Measurements from ENCODE around the gene ANKMY1. TPM values are rescaled to one million over a fixed set of nuclear protein-coding genes. Genes with fewer than 3 reads are reported as not detected.

ANKMY1 gene
- total and polyA plus RNA-seq, 2 experiments from 2014 or later = 2.3 to 8.9 TPM

DNA sequence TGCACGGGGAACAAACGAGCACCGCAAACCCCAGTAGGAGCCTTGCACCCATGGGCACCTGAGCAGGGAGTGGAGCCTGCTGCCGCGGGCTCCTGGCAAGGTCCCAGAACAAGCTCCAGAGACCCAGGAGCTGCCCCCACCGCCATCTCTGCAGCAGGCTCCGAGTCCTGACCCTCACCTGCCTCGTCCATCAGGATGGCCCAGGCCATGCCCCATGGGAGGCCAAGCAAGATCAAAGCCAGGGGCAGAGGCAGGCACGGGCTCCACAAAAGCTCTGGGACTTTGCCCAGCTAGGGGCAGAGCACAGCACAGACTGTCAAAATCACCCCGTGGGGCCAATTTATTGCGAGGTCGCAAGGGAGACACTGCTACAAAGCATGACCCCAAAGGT lies 78.7 kb downstream of the ANKMY1 start:
- Mint-ChIP-seq H3K27ac (no peak overlapping the region), H3K4me1 (no peaks in the 10 kb centered on the region; the same call in 2 of the 3 replicates), H3K4me3 (no peak overlapping the region), H3K9me3 (peaks cover 5% of the 10 kb centered on the region; the same call in 2 of the 3 replicates), H3K36me3 (ENCODE audit: low read depth) (no peaks in the 10 kb centered on the region; the same call in 2 of the 3 replicates), H3K27me3 (ENCODE audit: insufficient read depth, low read depth, poor library complexity) (peaks cover 4% of the 10 kb centered on the region)
- no peak for ATAC-seq
- no peak overlapping the region for H3K4me3 ChIP-seq
- H3K79me2 ChIP-seq (replicated peaks; ENCODE audit: insufficient read depth) = no peaks in the 10 kb centered on the region
- no peaks in the 10 kb centered on the region; the same call in 1 of the 2 replicates for H4K20me1 ChIP-seq (replicated peaks; ENCODE audit: insufficient read depth)
- no peak overlapping the region for H3K27ac ChIP-seq (ENCODE audit: low read depth)
- H3K4me2 ChIP-seq = no peak overlapping the region
- H3K36me3 ChIP-seq (ENCODE audit: insufficient read depth) = no peaks in the 10 kb centered on the region
- DNase-seq (ENCODE audit: low spot score) = no peak
- H3F3A ChIP-seq (replicated peaks; ENCODE audit: low read depth) = no peaks in the 10 kb centered on the region
- H2AFZ ChIP-seq = no peak overlapping the region
- TF ChIP-seq ZNF331 (CRISPR knock-in tag; IDR thresholded peaks at IDR 0.05; ENCODE audit: low read depth) = no peak
- no peak for TF ChIP-seq ZNF114 (CRISPR knock-in tag; IDR thresholded peaks at IDR 0.05)
- H3K4me1 ChIP-seq (ENCODE audit: insufficient read depth) = no peaks in the 10 kb centered on the region
- H3K9me2 ChIP-seq (ENCODE audit: insufficient read depth) = no peaks in the 10 kb centered on the region; the same call in 1 of the 2 replicates
- no peaks in the 10 kb centered on the region for H3K27me3 ChIP-seq (ENCODE audit: insufficient read depth)

DNA sequence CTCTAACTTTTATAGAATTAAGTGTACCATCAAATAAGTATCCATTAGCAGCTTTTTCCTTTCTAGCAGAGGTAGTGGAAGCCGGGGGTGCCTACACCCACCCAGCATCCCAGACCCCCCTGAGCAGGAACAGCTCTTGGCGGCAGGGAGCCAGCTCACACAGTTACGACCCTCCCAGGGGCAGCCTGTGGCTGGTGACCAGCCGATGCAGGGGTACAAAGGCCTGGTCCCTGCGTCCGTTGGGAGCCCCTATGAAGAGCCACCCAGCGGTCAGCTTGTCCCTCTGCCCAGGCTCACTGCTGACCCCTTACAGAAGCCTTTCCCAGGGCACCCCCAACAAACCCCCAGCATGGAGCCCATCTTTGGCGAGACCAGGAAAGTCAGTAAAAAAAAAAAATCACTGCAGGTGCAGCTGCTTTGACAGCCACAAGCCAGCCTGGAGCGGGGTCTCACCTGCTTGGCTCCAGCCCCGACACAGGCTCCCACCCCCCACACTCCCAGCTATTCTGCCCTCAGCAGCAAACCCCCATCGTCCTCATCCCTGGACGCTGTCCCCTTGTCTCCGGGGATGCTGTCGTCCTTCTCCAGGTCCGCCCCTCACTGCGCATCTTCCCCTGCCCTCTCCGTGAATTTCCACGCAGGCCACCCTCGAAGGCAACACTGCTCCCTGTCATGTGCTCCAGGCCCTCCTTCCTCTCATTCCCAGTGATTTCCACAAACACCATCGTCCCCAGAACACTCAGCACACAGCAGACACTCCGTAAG lies 79.3 kb downstream of the ANKMY1 start:
- no peaks in the 10 kb centered on the region for H3F3A ChIP-seq (replicated peaks; ENCODE audit: low read depth)
- H3K4me1 ChIP-seq (ENCODE audit: insufficient read depth) = no peaks in the 10 kb centered on the region
- H3K27me3 ChIP-seq (ENCODE audit: insufficient read depth) = no peaks in the 10 kb centered on the region
- no peak for DNase-seq (ENCODE audit: low spot score)
- no peak overlapping the region for H3K4me3 Mint-ChIP-seq
- peaks cover 7% of the 10 kb centered on the region; the same call in 1 of the 3 replicates for H3K9me3 Mint-ChIP-seq
- H3K27ac ChIP-seq (ENCODE audit: low read depth) = no peak overlapping the region
- no peaks in the 10 kb centered on the region; the same call in 1 of the 2 replicates for H3K9me2 ChIP-seq (ENCODE audit: insufficient read depth)
- H4K20me1 ChIP-seq (replicated peaks; ENCODE audit: insufficient read depth) = no peaks in the 10 kb centered on the region; the same call in 1 of the 2 replicates
- no peaks in the 10 kb centered on the region for H3K79me2 ChIP-seq (replicated peaks; ENCODE audit: insufficient read depth)
- H3K27me3 Mint-ChIP-seq (ENCODE audit: insufficient read depth, low read depth, poor library complexity) = peaks cover 4% of the 10 kb centered on the region
- H2AFZ ChIP-seq = no peak overlapping the region
- H3K4me1 Mint-ChIP-seq = no peaks in the 10 kb centered on the region; the same call in 2 of the 3 replicates
- H3K4me2 ChIP-seq = no peak overlapping the region
- no peak overlapping the region for H3K27ac Mint-ChIP-seq
- H3K4me3 ChIP-seq = no peak overlapping the region
- no peak for TF ChIP-seq EZH2phosphoT487 (IDR thresholded peaks at IDR 0.05; ENCODE audit: unreplicated experiment)
- no peak for TF ChIP-seq EZH2 (IDR thresholded peaks at IDR 0.05; ENCODE audit: low read depth, unreplicated experiment)
- H3K36me3 ChIP-seq (ENCODE audit: insufficient read depth) = no peaks in the 10 kb centered on the region
- no peak for ATAC-seq
- no peaks in the 10 kb centered on the region; the same call in 2 of the 3 replicates for H3K36me3 Mint-ChIP-seq (ENCODE audit: low read depth)

DNA sequence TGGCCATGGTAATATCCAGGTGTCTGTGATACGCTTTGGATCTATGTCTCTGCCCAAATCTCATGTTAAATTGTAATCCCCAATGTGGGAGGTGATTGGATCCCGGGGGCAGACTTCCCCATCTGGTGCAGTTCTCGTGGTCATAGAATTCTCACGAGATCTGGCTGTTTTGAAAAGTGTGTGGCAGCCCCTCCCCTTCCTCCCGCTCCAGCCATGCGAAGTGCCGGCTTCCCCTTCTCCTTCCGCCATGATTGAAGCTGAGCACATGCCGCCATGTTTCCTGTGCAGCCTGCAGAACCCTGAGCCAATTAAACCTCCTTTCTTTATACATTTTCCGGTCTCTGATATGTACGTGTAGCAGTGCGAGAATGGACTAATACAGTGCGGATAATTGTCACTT lies 79.9 kb downstream of the ANKMY1 start:
- no peaks in the 10 kb centered on the region for H3K36me3 ChIP-seq (ENCODE audit: insufficient read depth)
- Mint-ChIP-seq H3K36me3 (ENCODE audit: low read depth) (no peaks in the 10 kb centered on the region; the same call in 2 of the 3 replicates), H3K9me3 (peaks cover 6% of the 10 kb centered on the region; the same call in 1 of the 3 replicates), H3K27me3 (ENCODE audit: insufficient read depth, low read depth, poor library complexity) (peaks cover 4% of the 10 kb centered on the region), H3K27ac (no peak overlapping the region), H3K4me1 (no peaks in the 10 kb centered on the region; the same call in 2 of the 3 replicates), H3K4me3 (no peak overlapping the region)
- ATAC-seq = no peak
- no peak for DNase-seq (ENCODE audit: low spot score)
- no peak overlapping the region for H3K4me3 ChIP-seq
- H3K4me1 ChIP-seq (ENCODE audit: insufficient read depth) = no peaks in the 10 kb centered on the region
- no peaks in the 10 kb centered on the region; the same call in 1 of the 2 replicates for H3K9me2 ChIP-seq (ENCODE audit: insufficient read depth)
- H3K27ac ChIP-seq (ENCODE audit: low read depth) = no peak overlapping the region
- H2AFZ ChIP-seq = no peak overlapping the region
- H3K27me3 ChIP-seq (ENCODE audit: insufficient read depth) = no peaks in the 10 kb centered on the region
- no peaks in the 10 kb centered on the region; the same call in 1 of the 2 replicates for H4K20me1 ChIP-seq (replicated peaks; ENCODE audit: insufficient read depth)
- H3K79me2 ChIP-seq (replicated peaks; ENCODE audit: insufficient read depth) = no peaks in the 10 kb centered on the region
- H3K4me2 ChIP-seq = no peak overlapping the region
- H3F3A ChIP-seq (replicated peaks; ENCODE audit: low read depth) = no peaks in the 10 kb centered on the region
- TF ChIP-seq CREB1 (CRISPR knock-in tag; IDR thresholded peaks at IDR 0.05; ENCODE audit: low read depth) = no peak
- TF ChIP-seq STAT1 (IDR thresholded peaks at IDR 0.05; ENCODE audit: unreplicated experiment) = no peak
- TF ChIP-seq ZNF114 (CRISPR knock-in tag; IDR thresholded peaks at IDR 0.05) = no peak
- TF ChIP-seq EZH2phosphoT487 (IDR thresholded peaks at IDR 0.05; ENCODE audit: unreplicated experiment) = no peak
- TF ChIP-seq, protein P1, sequence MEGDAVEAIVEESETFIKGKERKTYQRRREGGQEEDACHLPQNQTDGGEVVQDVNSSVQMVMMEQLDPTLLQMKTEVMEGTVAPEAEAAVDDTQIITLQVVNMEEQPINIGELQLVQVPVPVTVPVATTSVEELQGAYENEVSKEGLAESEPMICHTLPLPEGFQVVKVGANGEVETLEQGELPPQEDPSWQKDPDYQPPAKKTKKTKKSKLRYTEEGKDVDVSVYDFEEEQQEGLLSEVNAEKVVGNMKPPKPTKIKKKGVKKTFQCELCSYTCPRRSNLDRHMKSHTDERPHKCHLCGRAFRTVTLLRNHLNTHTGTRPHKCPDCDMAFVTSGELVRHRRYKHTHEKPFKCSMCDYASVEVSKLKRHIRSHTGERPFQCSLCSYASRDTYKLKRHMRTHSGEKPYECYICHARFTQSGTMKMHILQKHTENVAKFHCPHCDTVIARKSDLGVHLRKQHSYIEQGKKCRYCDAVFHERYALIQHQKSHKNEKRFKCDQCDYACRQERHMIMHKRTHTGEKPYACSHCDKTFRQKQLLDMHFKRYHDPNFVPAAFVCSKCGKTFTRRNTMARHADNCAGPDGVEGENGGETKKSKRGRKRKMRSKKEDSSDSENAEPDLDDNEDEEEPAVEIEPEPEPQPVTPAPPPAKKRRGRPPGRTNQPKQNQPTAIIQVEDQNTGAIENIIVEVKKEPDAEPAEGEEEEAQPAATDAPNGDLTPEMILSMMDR (conservative IDR thresholded peaks at IDR 0.05; ENCODE audit: low read depth in 2 of 2) = no peak
- TF ChIP-seq POLR2AphosphoS5 (IDR thresholded peaks at IDR 0.05; ENCODE audit: low read depth) = no peak
- TF ChIP-seq EZH2 (IDR thresholded peaks at IDR 0.05; ENCODE audit: low read depth, unreplicated experiment) = no peak
- no peak for TF ChIP-seq ETS1 (IDR thresholded peaks at IDR 0.05)
